DOHH2 (cell line): ENCODE measurements around the gene R3HDM4.

Experiments used
- EZH2phosphoT487 ChIP-seq: fragments of 200-600 bp; sonication (generic); IDR thresholded peaks from 2 replicates; pipeline ENCODE4 v1.6.1; 2017; ENCODE audit warnings: borderline replicate concordance, mild to moderate bottlenecking, antibody characterized with exemption, low read length, moderate library complexity, mixed read lengths
- TF ChIP-seq, protein P1 (sequence below): fragments of 200-600 bp; sonication (generic); IDR thresholded peaks from one replicate; pipeline ENCODE4 v1.5.1; 2014; ENCODE audit warnings: antibody characterized with exemption, mild to moderate bottlenecking, low read depth, low read length; ENCODE audit not compliant: poor library complexity, severe bottlenecking

GRCh38 chr19:904545-904944 lies 8.5 kb downstream of the R3HDM4 start:
- TF ChIP-seq, protein P1, sequence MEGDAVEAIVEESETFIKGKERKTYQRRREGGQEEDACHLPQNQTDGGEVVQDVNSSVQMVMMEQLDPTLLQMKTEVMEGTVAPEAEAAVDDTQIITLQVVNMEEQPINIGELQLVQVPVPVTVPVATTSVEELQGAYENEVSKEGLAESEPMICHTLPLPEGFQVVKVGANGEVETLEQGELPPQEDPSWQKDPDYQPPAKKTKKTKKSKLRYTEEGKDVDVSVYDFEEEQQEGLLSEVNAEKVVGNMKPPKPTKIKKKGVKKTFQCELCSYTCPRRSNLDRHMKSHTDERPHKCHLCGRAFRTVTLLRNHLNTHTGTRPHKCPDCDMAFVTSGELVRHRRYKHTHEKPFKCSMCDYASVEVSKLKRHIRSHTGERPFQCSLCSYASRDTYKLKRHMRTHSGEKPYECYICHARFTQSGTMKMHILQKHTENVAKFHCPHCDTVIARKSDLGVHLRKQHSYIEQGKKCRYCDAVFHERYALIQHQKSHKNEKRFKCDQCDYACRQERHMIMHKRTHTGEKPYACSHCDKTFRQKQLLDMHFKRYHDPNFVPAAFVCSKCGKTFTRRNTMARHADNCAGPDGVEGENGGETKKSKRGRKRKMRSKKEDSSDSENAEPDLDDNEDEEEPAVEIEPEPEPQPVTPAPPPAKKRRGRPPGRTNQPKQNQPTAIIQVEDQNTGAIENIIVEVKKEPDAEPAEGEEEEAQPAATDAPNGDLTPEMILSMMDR: no peak
- no peak for TF ChIP-seq EZH2phosphoT487
